Progenitor cell of endocrine pancreas (in vitro differentiated cells): ENCODE measurements around the gene NEU2. TPM values are rescaled to one million over a fixed set of nuclear protein-coding genes. Genes with fewer than 3 reads are reported as not detected.
"Not testable (repeated sequence)": the region's sequence is repeated elsewhere in the genome, so short reads cannot be mapped to it uniquely, and the experiment has no call there.

Experiments
- DNase-seq: peaks from one replicate; pipeline ENCODE4 v3.0.0; 2021; ENCODE audit warnings: low spot score; ENCODE audit not compliant: unreplicated experiment
- H3K27ac Mint-ChIP-seq: 2 replicates; pipeline ENCODE4 v1.8.0; 2021; ENCODE audit warnings: mild to moderate bottlenecking, moderate library complexity, mixed read lengths
- H3K27me3 Mint-ChIP-seq: 2 replicates; pipeline ENCODE4 v1.8.0; 2021; ENCODE audit warnings: mixed read lengths
- H3K36me3 Mint-ChIP-seq: 2 replicates; pipeline ENCODE4 v1.8.0; 2022; ENCODE audit warnings: mixed read lengths; ENCODE audit not compliant: insufficient read depth
- H3K4me1 Mint-ChIP-seq: 2 replicates; pipeline ENCODE4 v1.8.0; 2021; ENCODE audit warnings: low read depth, mixed read lengths
- H3K4me3 Mint-ChIP-seq: 2 replicates; pipeline ENCODE4 v1.8.0; 2021; ENCODE audit warnings: low read depth, mild to moderate bottlenecking, moderate library complexity, mixed read lengths
- H3K9me3 Mint-ChIP-seq: 2 replicates; pipeline ENCODE4 v1.8.0; 2021; ENCODE audit warnings: low read depth, mixed read lengths
- total RNA-seq: library from RNA; stranded (reverse); gene quantifications from 2 replicates; pipeline ENCODE4 v1.2.1, GENCODE V29; 2021
- TF ChIP-seq, protein P1 (sequence below): fragments of 200-600 bp; sonication (generic); IDR thresholded peaks from one replicate; pipeline ENCODE4 v1.5.0; 2021; ENCODE audit warnings: antibody characterized with exemption, mild to moderate bottlenecking; ENCODE audit not compliant: unreplicated experiment

Gene NEU2
- total RNA-seq, 1 donor from 2014 or later: not detected

- Mint-ChIP-seq H3K4me3 (no peak overlapping the region), H3K27me3 (peaks cover under 1% of the 10 kb centered on the region), H3K9me3 (no peaks in the 10 kb centered on the region), H3K4me1 (peaks cover 7% of the 10 kb centered on the region), H3K27ac (no peak overlapping the region), H3K36me3 (no peaks in the 10 kb centered on the region)
- TF ChIP-seq, protein P1, sequence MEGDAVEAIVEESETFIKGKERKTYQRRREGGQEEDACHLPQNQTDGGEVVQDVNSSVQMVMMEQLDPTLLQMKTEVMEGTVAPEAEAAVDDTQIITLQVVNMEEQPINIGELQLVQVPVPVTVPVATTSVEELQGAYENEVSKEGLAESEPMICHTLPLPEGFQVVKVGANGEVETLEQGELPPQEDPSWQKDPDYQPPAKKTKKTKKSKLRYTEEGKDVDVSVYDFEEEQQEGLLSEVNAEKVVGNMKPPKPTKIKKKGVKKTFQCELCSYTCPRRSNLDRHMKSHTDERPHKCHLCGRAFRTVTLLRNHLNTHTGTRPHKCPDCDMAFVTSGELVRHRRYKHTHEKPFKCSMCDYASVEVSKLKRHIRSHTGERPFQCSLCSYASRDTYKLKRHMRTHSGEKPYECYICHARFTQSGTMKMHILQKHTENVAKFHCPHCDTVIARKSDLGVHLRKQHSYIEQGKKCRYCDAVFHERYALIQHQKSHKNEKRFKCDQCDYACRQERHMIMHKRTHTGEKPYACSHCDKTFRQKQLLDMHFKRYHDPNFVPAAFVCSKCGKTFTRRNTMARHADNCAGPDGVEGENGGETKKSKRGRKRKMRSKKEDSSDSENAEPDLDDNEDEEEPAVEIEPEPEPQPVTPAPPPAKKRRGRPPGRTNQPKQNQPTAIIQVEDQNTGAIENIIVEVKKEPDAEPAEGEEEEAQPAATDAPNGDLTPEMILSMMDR: peak; percentile 43
- DNase-seq: no peak
Measured at GRCh38 chr2:233063269-233063975, 30.9 kb downstream of the NEU2 start.

DNA sequence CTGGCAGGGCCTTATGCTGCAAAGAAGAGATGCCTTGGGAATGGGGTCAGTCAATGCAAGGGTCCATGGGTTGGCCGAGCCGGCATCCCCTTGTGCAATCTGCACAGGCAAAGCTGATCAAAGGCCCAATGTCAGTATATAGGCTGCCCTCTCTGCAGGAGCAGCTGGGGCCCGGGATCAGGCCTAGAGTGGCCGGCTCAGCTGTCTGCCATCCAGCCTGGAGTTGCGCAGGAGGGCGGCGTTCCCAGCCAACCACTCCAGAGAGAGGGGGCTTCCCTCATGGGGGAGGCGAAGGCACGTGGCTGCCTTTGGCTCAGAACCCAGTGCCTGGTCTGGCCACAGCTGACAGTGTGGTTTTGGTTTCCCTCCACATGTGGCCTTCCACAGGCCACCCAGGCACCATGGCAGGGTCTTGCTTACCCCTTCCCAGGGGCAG lies 31.5 kb downstream of the NEU2 start:
- Mint-ChIP-seq H3K27ac (no peak overlapping the region), H3K4me1 (peaks cover 7% of the 10 kb centered on the region), H3K27me3 (peaks cover 6% of the 10 kb centered on the region), H3K4me3 (no peak overlapping the region), H3K36me3 (no peaks in the 10 kb centered on the region), H3K9me3 (no peaks in the 10 kb centered on the region)
- TF ChIP-seq, protein P1: no peak
- DNase-seq: no peak

DNA sequence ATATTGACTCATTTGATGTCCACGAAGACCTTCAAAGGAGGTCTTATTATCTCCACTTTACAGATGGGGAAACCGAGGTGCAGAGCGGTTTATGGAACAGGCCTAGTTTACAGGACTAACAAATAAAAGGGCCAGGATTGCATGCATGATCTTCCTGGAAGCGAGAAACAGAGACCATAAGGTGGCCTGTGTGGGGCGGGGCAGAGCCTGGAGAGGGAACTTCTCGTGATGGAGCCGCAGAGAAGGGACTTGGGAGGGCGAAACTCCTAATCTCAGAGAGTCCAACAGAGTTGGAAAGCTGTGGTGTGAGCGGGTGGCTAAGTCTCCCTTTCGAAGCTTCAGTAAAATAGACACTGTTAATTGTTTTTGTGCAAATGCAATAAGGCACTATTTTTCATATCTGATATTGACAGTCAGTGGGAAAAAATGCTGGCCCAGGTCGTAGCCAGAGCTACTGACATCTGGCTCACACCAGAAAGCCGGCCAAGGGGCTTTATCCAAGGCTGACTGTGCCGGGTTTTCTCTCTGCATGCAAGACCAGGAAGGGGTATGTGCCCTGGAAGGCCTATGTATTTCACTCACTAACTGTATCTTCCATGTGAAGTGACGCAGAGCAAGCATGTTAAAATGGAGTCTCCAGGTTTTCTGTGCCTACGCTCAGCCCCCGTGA lies 32.2 kb downstream of the NEU2 start:
- Mint-ChIP-seq H3K27ac (no peak overlapping the region), H3K9me3 (no peaks in the 10 kb centered on the region), H3K36me3 (no peaks in the 10 kb centered on the region), H3K27me3 (peaks cover 8% of the 10 kb centered on the region), H3K4me1 (peaks cover 7% of the 10 kb centered on the region), H3K4me3 (no peak overlapping the region)
- TF ChIP-seq, protein P1: no peak
- DNase-seq: no peak

GRCh38 chr2:233065200-233065589 lies 32.7 kb downstream of the NEU2 start:
- H3K27ac Mint-ChIP-seq, H3K4me3 Mint-ChIP-seq: not testable (repeated sequence)

DNA sequence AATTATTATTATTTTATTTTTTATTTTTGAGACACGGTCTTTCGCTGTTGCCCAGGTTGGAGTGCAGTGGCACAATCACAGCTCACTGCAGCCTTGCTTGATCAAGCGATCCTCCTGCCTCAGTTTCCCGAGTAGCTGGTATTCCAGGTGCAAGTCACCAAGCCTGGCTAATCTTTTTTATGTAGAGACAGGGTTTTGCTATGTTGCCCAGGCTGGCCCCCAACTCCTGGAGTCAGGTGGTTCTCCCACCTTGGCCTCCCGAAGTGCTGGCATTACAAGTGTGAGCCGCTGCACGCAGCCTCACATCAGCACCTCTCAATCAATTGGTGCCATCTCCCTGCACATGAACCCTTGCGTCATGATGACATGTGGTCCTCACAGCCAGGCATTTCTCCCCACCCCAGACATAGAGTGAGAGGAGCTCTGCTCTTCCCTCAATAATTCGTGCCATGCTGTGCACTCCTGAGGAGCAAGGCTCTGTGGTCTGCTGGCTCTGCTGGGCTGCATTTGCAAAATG lies 33.5 kb downstream of the NEU2 start:
- TF ChIP-seq, protein P1: no peak
- peaks cover 7% of the 10 kb centered on the region for H3K4me1 Mint-ChIP-seq
- no peaks in the 10 kb centered on the region for H3K9me3 Mint-ChIP-seq
- peaks cover 8% of the 10 kb centered on the region for H3K27me3 Mint-ChIP-seq
- DNase-seq: no peak
- no peak overlapping the region for H3K27ac Mint-ChIP-seq
- H3K36me3 Mint-ChIP-seq: no peaks in the 10 kb centered on the region
- H3K4me3 Mint-ChIP-seq: no peak overlapping the region

More at GRCh38 chr2:233065200-233065589, 32.7 kb downstream of the NEU2 start:
- not testable (repeated sequence) for H3K27me3 Mint-ChIP-seq, H3K4me1 Mint-ChIP-seq, DNase-seq, H3K9me3 Mint-ChIP-seq, H3K36me3 Mint-ChIP-seq
